ENCODE results near the gene CNPY4.

Gene CNPY4

DNA sequence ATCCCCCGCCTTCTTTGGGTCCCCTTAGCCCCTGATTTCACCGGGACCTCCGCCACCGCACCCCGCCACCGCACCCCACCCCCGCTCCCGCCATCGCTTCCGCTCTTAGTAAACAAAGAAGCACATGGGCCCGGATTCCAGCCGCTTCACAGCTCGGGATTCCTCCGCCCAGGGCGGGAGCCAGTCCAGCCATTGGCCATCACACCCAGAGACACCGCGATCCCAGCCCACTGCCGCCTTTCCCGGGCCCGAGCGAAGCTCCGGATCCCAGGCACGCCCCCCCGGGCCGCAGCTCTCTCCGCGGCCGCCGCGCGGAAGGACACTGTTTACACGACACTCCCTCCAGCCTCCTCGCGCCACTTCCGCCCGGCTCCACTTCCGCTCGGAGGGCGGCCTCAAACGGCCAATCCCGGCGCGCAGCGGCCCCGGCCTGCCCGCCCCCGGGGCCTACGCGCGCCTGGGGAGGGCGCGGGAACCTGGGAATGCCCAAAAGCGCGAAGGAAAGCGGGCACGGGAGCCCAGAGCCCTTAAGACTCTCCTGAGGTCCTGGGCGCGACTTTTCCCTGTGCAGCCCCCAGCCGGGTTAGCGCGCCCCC lies 18.9 kb upstream of the CNPY4 start:
- TF ChIP-seq SPI1 (IDR thresholded peaks at IDR 0.05; ENCODE audit: low read depth, low read length) (peak; percentile 74), POLR2A (IDR thresholded peaks at IDR 0.05; ENCODE audit: low read depth, low read length) (no peak), PAX5 (IDR thresholded peaks at IDR 0.05; ENCODE audit: insufficient read depth, low read length, severe bottlenecking) (no peak), TAF1 (IDR thresholded peaks at IDR 0.05; ENCODE audit: low read depth, low read length) (peak; percentile 57; the same call in 1 of the 2 replicates), POU2F2 (IDR thresholded peaks at IDR 0.05; ENCODE audit: low read depth, low read length) (peak; percentile 23; the same call in 1 of the 2 replicates)
- peak; percentile 90 for FAIRE-seq
- peak; percentile 94 for DNase-seq (ENCODE audit: insufficient read length, low spot score)

DNA sequence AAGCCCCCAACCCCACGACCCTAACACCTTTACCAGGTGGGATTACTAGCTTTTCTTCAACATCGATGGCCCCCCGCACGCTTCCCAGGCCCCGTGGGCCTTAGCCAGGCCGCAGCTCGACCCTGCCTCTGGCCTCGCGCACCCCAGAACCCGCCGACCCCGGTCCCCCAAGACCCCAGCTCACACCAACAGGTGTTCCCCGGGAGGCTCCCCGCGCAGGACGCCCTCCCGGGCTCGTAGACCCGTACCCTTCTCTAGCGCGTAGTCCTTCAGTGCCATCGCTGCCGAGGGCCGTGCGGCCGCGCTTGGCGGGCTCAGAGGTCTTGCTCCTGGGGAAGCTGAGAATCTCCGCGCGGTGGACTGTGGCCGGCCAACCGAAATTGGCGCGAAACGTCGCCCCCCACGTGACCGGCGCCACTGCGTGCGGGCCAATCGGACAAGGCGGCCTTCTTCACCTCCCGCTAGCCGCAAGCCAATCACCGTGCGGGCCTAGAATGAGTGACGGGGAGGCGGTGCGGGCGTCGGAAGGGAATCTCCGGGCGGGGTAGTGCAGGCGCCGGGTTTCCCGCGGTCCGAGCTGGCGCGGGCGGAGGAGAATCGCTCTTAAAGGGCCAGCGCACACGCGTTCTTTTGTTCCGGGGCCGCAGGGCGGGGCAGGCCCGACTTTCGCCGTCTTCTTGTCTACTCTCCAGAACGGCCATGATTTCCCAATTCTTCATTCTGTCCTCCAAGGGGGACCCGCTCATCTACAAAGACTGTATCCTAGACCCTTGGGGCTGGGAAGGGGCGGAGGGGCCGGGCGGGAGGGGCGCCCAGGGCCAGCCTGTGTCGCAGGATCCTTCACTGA lies 18.2 kb upstream of the CNPY4 start, which contains the start of the genes AP4M1 and MCM7:
AP4M1 (plus strand) TSS at position 628 of the 847 bp plus-strand sequence; CDS start at position 700, 72 bp downstream.
MCM7 (minus strand) TSS at position 382 of the 847 bp plus-strand sequence; CDS start at position 279, 103 bp downstream.
- TF ChIP-seq POLR2A (IDR thresholded peaks at IDR 0.05; ENCODE audit: low read depth, low read length): peak; percentile 79
- peak; percentile 85 for TF ChIP-seq POLR2AphosphoS5 (IDR thresholded peaks at IDR 0.05; ENCODE audit: low read depth, low read length)
- TF ChIP-seq PAX5 (IDR thresholded peaks at IDR 0.05; ENCODE audit: insufficient read depth, low read length, severe bottlenecking): peak; percentile 6
- peak; percentile 43; the same call in 1 of the 2 replicates for TF ChIP-seq TAF1 (IDR thresholded peaks at IDR 0.05; ENCODE audit: low read depth, low read length)
- TF ChIP-seq POU2F2 (IDR thresholded peaks at IDR 0.05; ENCODE audit: low read depth, low read length): no peak; the same call in 1 of the 2 replicates
- no peak for TF ChIP-seq SPI1 (IDR thresholded peaks at IDR 0.05; ENCODE audit: low read depth, low read length)
- FAIRE-seq (peak; percentile 99), DNase-seq (ENCODE audit: insufficient read length, low spot score) (peak; percentile 99)

DNA sequence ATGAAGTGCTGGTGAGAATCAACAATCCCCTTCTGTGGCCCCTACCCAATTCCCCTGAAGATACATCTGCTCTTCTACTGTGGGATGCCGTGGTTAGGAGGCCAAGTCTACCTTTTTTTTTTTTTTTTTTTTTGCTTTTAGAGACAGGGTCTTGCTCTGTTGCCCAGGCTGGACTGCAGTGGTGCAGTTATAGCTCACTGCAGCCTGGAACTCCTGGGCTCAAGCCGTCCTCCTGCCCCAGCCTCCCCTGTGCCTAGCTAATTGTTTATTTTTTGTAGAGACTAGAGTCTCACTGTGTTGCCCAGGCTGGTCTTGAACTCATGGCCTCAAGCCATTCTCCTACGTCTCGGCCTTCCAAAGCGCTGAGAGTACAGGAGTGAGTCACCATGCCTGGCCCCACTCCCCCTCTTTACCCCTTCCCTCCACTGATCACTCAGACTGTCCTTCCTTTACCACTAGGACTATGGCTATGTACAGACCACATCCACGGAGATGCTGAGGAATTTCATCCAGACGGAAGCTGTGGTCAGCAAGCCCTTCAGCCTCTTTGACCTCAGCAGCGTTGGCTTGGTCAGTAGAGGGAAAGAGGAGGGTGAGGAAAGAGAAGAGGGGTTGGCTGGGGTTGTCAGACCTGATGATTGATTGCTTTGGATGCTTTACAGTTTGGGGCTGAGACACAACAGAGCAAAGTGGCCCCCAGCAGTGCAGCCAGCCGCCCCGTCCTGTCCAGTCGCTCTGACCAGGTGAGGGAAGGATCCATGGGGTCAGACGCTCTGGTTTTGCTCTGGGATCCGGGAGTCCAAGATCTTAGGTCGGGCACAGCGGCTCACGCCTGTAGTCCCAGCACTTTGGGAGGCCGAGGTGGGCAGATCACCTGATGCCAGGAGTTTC lies 16.2 kb upstream of the CNPY4 start:
- DNase-seq (ENCODE audit: insufficient read length, low spot score) (no peak), FAIRE-seq (no peak)

DNA sequence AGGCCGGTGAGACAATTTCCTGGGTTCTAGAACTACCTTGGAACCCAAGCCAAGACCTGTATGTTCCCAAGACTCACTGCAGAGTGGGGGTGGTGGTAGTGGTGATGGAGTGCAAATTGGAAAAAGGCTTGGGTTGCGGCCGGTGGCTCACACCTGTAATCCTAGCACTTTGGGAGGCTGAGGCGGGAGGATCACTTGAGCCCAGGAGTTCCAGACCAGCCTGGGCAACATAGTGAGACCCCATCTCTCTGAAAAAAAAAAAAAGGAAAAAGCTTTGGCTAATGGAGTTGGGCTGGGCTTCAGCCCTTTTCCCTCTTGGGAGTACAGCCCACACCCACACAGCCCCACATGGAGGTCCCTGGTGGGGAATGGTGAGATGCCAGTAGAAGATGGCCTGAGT lies 13.9 kb upstream of the CNPY4 start:
- TF ChIP-seq POLR2A (IDR thresholded peaks at IDR 0.05; ENCODE audit: low read depth, low read length) (no peak), PAX5 (IDR thresholded peaks at IDR 0.05; ENCODE audit: insufficient read depth, low read length, severe bottlenecking) (no peak), SPI1 (IDR thresholded peaks at IDR 0.05; ENCODE audit: low read depth, low read length) (no peak), POU2F2 (IDR thresholded peaks at IDR 0.05; ENCODE audit: low read depth, low read length) (no peak), POLR2AphosphoS5 (IDR thresholded peaks at IDR 0.05; ENCODE audit: low read depth, low read length) (no peak), TAF1 (IDR thresholded peaks at IDR 0.05; ENCODE audit: low read depth, low read length) (no peak)
- FAIRE-seq: no peak
- no peak for DNase-seq (ENCODE audit: insufficient read length, low spot score)

More for the DNA sequence above, 16.2 kb upstream of the CNPY4 start:
- TF ChIP-seq POLR2AphosphoS5 (IDR thresholded peaks at IDR 0.05; ENCODE audit: low read depth, low read length) (no peak), PAX5 (IDR thresholded peaks at IDR 0.05; ENCODE audit: insufficient read depth, low read length, severe bottlenecking) (no peak)

DNA sequence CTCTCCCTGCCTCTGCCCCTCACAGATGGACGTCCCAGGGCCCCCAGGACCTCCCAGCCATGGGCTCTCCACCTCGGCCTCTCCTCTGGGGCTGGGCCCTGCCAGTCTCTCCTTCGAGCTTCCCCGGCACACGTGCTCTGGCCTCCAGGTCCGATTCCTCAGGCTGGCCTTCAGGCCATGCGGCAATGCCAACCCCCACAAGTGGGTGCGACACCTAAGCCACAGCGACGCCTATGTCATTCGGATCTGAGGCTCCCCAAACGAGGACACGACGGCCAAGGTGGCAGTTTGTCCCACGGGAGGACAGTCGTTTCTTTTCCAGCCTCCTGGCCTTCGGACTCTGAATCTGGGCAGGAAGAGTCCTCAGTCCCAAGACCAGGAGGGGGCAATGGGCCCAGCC lies 12.8 kb upstream of the CNPY4 start:
- TF ChIP-seq SPI1 (IDR thresholded peaks at IDR 0.05; ENCODE audit: low read depth, low read length) (no peak), POU2F2 (IDR thresholded peaks at IDR 0.05; ENCODE audit: low read depth, low read length) (no peak), POLR2A (IDR thresholded peaks at IDR 0.05; ENCODE audit: low read depth, low read length) (no peak), PAX5 (IDR thresholded peaks at IDR 0.05; ENCODE audit: insufficient read depth, low read length, severe bottlenecking) (no peak), POLR2AphosphoS5 (IDR thresholded peaks at IDR 0.05; ENCODE audit: low read depth, low read length) (no peak), TAF1 (IDR thresholded peaks at IDR 0.05; ENCODE audit: low read depth, low read length) (no peak)
- no peak for FAIRE-seq

DNA sequence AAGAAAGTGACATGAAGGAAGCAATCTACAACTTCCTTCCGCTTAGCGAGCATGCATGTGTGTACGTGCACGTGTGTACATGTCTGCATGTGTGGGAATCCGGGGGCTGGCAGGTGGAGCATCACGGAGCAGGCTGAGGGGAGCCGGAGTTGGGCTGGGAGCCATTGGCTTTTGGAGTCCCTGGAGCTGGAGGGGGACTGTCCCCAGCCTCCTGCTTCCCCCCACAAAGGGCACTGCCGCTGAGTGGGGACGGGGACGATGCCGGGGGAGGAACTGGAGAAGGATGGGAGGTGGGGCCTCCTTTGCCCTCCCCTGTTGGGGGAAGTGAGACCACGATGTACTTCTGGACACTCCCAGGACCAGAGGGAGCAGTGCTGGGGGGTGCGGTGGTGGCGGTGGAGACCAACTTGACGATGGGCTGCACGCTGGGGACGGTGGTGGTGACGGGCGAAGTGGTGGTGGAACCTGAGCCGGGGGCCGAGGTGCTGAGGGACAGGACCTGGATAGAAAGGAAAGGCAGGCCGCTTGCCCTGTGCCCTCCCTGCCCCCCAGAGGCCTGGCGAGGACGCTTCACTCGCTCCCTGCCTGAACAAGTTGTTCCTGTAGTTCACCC lies 12.2 kb upstream of the CNPY4 start:
- no peak for FAIRE-seq
- no peak for TF ChIP-seq SPI1 (IDR thresholded peaks at IDR 0.05; ENCODE audit: low read depth, low read length)
- TF ChIP-seq POLR2AphosphoS5 (IDR thresholded peaks at IDR 0.05; ENCODE audit: low read depth, low read length): no peak
- no peak for TF ChIP-seq POU2F2 (IDR thresholded peaks at IDR 0.05; ENCODE audit: low read depth, low read length)
- no peak for TF ChIP-seq TAF1 (IDR thresholded peaks at IDR 0.05; ENCODE audit: low read depth, low read length)
- no peak for TF ChIP-seq POLR2A (IDR thresholded peaks at IDR 0.05; ENCODE audit: low read depth, low read length)
- TF ChIP-seq PAX5 (IDR thresholded peaks at IDR 0.05; ENCODE audit: insufficient read depth, low read length, severe bottlenecking): no peak

More for the DNA sequence above, 12.8 kb upstream of the CNPY4 start:
- no peak for DNase-seq (ENCODE audit: insufficient read length, low spot score)

DNA sequence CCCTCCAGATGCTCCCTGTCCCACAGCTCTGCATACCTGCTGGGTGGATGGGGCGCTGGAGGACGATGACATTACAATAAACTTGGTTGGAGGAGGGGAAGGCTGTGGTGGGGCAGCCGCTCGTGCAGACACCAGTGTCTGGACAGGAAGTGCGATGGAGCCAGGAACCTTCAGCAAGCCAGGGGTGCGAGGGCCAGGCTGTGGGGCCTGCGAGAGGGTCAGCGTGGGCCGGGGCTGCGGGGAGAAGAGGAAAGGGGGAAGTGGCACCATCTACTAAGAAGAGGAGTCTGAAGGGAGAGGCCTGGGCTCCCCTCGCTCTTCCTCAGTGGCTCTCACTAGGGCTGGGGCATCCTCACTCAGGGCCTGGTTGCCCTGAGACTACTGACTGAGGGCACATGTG lies 11.5 kb upstream of the CNPY4 start:
- DNase-seq (ENCODE audit: insufficient read length, low spot score): no peak
- no peak for FAIRE-seq

More for the DNA sequence above, 12.2 kb upstream of the CNPY4 start:
- DNase-seq (ENCODE audit: insufficient read length, low spot score): no peak

DNA sequence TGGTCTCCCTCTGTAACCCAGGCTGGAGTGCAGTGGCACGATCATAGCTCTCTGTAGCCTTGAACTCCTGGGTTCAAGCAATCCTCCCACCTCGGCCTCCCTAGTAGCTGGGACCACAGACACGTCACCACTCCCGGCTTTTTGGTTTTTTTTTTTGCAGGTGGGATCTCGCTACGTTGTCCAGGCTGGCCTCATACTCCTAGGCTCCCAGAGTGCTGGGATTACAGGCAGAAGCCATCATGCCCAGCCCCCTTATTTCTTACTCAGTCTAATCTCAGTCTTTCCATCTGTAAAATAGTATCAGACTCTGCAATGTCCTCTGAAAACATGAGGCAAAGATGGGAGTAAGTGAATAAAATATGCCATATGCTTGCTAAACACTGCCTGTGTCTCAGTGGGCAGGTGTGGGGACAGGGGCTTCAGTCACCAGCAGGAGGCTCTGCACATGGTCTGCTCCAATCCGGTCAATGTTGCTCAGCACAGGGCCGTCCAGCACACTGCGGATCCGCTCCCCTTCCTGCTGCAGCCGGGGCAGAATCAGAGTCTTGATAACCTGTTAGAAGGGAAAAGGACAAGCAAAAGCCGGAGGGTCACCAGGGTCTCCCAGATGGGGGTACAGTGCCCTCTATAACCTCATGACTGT lies 9.8 kb upstream of the CNPY4 start:
- no peak for TF ChIP-seq PAX5 (IDR thresholded peaks at IDR 0.05; ENCODE audit: insufficient read depth, low read length, severe bottlenecking)
- TF ChIP-seq POLR2A (IDR thresholded peaks at IDR 0.05; ENCODE audit: low read depth, low read length): no peak
- no peak for TF ChIP-seq POU2F2 (IDR thresholded peaks at IDR 0.05; ENCODE audit: low read depth, low read length)
- DNase-seq (ENCODE audit: insufficient read length, low spot score) (no peak), FAIRE-seq (no peak)

More for the DNA sequence above, 11.5 kb upstream of the CNPY4 start:
- TF ChIP-seq POLR2A (IDR thresholded peaks at IDR 0.05; ENCODE audit: low read depth, low read length) (no peak), POLR2AphosphoS5 (IDR thresholded peaks at IDR 0.05; ENCODE audit: low read depth, low read length) (no peak), TAF1 (IDR thresholded peaks at IDR 0.05; ENCODE audit: low read depth, low read length) (no peak), POU2F2 (IDR thresholded peaks at IDR 0.05; ENCODE audit: low read depth, low read length) (no peak)
